Brain microvascular endothelial cell (primary cell): ENCODE data around the gene OR3A3.
"Not testable (repeated sequence)": the region's sequence is repeated elsewhere in the genome, so short reads cannot be mapped to it uniquely, and the experiment has no call there.

Experiments
- DNase-seq: peaks from one replicate; pipeline ENCODE4 v3.0.0-alpha.2; 2020
- H3K27ac ChIP-seq: fragments of 250-450 bp; sonication (Bioruptor Pico); 2 replicates; pipeline ENCODE4 v1.5.1; 2020; ENCODE audit warnings: mild to moderate bottlenecking, moderate library complexity
- H3K27me3 ChIP-seq: fragments of 250-450 bp; sonication (Bioruptor Pico); replicated peaks from 2 replicates; pipeline ENCODE4 v1.5.1; 2020; ENCODE audit warnings: mild to moderate bottlenecking
- H3K36me3 ChIP-seq: fragments of 250-450 bp; sonication (Bioruptor Pico); replicated peaks from 2 replicates; pipeline ENCODE4 v1.5.1; 2020; ENCODE audit warnings: mild to moderate bottlenecking
- H3K4me3 ChIP-seq: 2 replicates; pipeline ENCODE4 v1.5.1; 2011; ENCODE audit warnings: low read depth, mild to moderate bottlenecking, control low read depth, low read length, moderate library complexity
- CTCF ChIP-seq: IDR thresholded peaks from 2 replicates; pipeline ENCODE4 v1.5.1; 2011; ENCODE audit warnings: low read depth, mild to moderate bottlenecking, moderate library complexity, low read length, control low read depth, inconsistent platforms; ENCODE audit errors: missing control alignments
- in situ Hi-C: cut with HindIII; loops from 2 replicates; pipeline ENCODE4 v1.10.0; 2017; ENCODE audit warnings: low sequenced_read_pairs, low pct_ligation_motif_present

Gene OR3A3

DNA sequence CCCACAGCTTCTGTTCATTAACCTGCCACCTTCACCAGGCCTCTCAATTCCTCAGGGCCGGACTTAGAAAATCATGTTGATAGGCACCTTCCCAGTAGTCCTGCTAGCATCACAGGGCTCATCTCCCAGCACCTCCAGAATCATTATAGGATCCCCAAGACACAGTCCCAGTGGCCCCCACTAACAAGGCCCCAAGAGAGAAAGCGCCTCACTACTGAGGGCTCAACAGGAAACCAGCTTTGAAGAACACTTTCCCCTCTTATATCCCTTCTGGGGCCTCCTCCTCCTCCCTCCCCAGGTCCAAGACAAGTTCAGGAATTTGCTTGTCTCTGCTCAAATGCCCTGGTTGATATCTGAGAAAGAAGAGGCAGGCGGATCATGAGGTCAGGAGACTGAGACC is at the start of gene OR3A3:
Gene OR3A3, plus strand, starts transcription at position 301 of the 400 bp plus-strand sequence.
- TF ChIP-seq CTCF, result no peak
- no peak within 1 kb of the TSS for H3K27ac ChIP-seq
- no peak for DNase-seq
- no peak within 1 kb of the TSS for H3K4me3 ChIP-seq
- H3K36me3 ChIP-seq, result no peaks in the 10 kb centered on the region
- H3K27me3 ChIP-seq, result no peaks in the 10 kb centered on the region
- in situ Hi-C loops, result no loop called here

DNA sequence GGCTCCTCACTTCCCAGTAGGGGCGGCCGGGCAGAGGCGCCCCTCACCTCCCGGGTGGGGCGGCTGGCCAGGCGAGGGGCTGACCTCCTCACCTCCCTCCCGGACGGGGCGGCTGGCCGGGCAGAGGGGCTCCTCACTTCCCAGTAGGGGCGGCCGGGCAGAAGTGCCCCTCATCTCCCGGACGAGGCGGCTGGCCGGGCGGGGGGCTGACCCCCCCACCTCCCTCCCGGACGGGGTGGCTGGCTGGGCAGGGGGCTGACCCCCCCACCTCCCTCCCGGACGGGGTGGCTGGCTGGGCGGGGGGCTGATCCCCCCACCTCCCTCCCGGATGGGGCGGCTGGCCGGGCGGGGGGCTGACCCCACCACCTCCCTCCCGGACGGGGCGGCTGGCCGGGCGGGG is 40.0 kb upstream of the OR3A3 start:
- H3K4me3 ChIP-seq, in situ Hi-C loops, H3K27me3 ChIP-seq, H3K27ac ChIP-seq, H3K36me3 ChIP-seq, DNase-seq: not testable (repeated sequence)

- no peak overlapping the region for H3K4me3 ChIP-seq
- H3K36me3 ChIP-seq, result no peaks in the 10 kb centered on the region
- H3K27me3 ChIP-seq, result no peaks in the 10 kb centered on the region
- no peak for DNase-seq
- in situ Hi-C loops, result no loop called here
- no peak for TF ChIP-seq CTCF
- H3K27ac ChIP-seq, result no peak overlapping the region
These were observed 32.8 kb upstream of the OR3A3 start for GRCh38 chr17:3378321-3378720.

DNA sequence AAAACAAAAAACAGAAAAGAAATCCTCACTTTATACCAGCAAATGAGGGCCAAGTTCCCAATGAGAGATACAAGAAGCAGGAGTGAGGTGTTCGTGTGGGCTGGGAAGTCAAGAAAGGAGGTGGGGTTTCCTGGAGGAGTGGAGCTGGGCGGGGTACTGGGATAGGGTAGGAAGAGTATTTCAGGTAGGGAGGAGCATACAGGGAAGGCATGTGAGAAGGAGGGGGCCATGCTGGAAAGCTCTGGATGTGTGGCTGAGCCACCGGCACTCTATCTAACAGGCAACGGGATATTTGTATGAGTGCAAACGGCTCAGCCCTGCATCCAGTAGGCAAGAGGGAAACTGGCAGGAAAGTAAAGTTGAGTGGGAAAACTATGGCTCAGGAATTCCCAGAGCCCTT is 29.2 kb upstream of the OR3A3 start:
- Histone ChIP-seq H3K27me3 (no peaks in the 10 kb centered on the region), H3K27ac (no peak overlapping the region), H3K4me3 (no peak overlapping the region), H3K36me3 (no peaks in the 10 kb centered on the region)
- TF ChIP-seq CTCF, result no peak
- in situ Hi-C loops, result no loop called here
- DNase-seq, result no peak

DNA sequence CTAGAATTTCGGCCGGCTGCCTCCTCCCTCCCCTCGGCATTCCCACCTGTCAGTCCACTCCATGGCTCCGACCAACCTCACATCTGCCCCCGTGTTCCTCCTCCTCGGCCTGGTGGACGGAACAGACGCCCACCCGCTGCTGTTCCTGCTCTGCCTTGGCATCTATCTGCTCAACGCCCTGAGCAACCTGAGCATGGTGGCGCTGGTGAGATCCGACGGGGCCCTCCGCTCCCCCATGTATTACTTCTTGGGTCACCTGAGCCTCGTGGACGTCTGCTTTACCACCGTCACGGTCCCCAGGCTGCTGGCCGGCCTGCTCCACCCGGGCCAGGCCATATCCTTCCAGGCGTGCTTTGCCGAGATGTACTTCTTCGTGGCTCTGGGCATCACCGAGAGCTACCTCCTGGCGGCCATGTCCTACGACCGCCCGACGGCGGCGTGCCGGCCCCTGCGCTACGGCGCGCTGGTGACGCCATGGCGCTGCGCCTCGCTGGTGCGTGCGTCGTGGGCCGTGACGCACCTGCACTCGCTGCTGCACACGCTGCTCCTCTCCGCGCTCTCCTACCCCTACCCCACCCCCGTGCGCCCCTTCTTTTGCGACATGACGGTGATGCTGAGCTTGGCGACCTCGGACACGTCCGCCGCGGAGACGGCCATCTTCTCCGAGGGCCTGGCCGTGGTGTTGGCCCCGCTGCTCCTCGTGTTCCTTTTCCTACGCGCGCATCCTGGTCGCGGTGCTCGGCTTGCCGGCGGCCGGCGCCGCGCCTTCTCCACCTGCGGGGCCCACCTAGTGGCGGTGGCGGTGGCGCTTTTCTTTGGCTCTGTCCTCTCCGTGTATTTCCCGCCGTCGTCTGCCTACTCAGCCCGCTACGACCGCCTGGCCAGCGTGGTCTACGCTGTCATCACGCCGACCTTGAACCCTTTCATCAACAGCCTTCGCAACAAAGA is 25.0 kb upstream of the OR3A3 start, which contains the start of gene OR3A2:
Gene OR3A2, minus strand, starts transcription at position 440 of the 948 bp plus-strand sequence.
- TF ChIP-seq CTCF, result no peak
- Histone ChIP-seq H3K27me3 (no peaks in the 10 kb centered on the region), H3K4me3 (no peak within 1 kb of the TSS), H3K27ac (no peak within 1 kb of the TSS), H3K36me3 (no peaks in the 10 kb centered on the region)
- in situ Hi-C loops, result no loop called here
- DNase-seq, result no peak

DNA sequence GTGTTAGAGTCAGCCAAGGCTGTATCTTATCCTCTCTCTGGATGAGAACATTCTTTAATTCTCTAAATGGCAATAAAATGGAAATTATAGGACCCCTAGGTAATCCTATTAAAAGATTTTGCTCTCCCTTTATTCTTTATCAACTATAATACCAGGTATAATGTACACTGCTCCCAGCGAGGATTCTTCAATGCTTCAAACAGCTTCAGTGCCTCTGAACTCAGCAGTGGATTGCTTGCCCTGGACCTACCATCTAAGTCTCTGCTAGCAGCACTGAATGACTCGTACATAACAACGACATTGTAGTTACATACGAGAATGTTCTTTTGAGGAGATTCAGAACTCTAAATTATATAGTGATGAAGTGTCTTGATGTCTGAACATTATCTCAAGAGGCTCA is 21.4 kb upstream of the OR3A3 start:
- no peak overlapping the region for H3K27ac ChIP-seq
- no peak for DNase-seq
- in situ Hi-C loops, result no loop called here
- H3K36me3 ChIP-seq, result no peaks in the 10 kb centered on the region
- H3K27me3 ChIP-seq, result no peaks in the 10 kb centered on the region
- no peak for TF ChIP-seq CTCF
- H3K4me3 ChIP-seq, result no peak overlapping the region

DNA sequence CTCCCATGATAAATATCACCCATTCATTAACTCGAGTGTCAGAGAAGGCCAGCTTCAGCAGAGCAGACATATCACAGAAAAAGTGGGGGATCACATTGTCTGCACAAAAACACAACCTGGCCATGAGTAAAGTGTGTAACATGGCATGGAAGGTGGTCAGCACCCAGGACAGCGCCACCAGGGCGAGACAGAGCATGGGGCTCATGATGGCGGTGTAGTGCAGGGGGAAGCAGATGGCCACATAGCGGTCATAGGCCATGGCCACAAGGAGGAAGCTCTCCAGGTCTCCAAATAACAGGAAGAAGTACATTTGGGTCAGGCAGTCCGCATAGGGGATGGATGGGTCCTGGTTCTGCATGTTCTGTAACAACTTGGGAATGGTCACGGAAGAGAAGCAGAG is 13.4 kb upstream of the OR3A3 start:
- H3K27me3 ChIP-seq, H3K27ac ChIP-seq, in situ Hi-C loops, H3K36me3 ChIP-seq, DNase-seq, H3K4me3 ChIP-seq: not testable (repeated sequence)
